ENCODE measurements around the gene SH3BGRL2.

SH3BGRL2 gene

DNA sequence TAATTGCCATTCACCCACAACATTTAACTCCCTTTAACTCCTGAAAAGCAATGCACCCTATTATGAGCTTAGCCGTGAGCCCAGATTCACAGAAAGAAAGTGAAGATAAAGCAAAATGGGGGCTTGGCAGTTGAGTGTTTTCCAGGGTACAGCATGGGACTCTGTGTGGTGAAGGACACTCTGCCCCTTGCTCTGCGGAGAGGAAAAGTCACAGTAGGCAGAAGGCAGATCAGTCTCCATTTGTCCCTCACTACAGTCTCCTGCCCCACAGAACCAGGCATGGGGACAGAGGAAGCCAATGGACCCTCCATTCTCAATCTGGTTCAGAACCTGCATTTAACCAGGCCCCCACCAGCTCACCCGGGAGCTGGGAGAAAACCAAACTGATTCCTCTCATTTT lies 30.8 kb upstream of the SH3BGRL2 start (continued):
- TF ChIP-seq ZNF518A (tag by site-specific recombination; conservative IDR thresholded peaks at IDR 0.05; ENCODE audit: low read depth) (no peak), ZNF571 (tag by site-specific recombination; IDR thresholded peaks at IDR 0.05) (no peak), ZNF660 (tag by site-specific recombination; IDR thresholded peaks at IDR 0.05) (no peak), ZNF133 (tag by site-specific recombination; IDR thresholded peaks at IDR 0.05) (no peak)
- TF ChIP-seq, protein P1, sequence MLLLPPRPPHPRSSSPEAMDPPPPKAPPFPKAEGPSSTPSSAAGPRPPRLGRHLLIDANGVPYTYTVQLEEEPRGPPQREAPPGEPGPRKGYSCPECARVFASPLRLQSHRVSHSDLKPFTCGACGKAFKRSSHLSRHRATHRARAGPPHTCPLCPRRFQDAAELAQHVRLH (tag by site-specific recombination; IDR thresholded peaks at IDR 0.05), result no peak

- CTCF ChIA-PET, result interaction anchor here (0.6 to 1.6 kb wide), 3 partner anchors 12 to 395 kb away, joined by 3 to 8 read pairs (median 5); no protein-coding TSS in a partner anchor
- Histone ChIP-seq H3K9me3 (ENCODE audit: control insufficient read depth, insufficient read depth, low read depth, low read length) (no peaks in the 10 kb centered on the region), H3K27ac (ENCODE audit: extremely low read depth, low read depth, low read length) (peak overlapping the region; percentile 35), H3K4me1 (ENCODE audit: control insufficient read depth, insufficient read depth, low read length) (peaks cover 19% of the 10 kb centered on the region), H3K36me3 (ENCODE audit: control insufficient read depth in 2 of 2, insufficient read depth in 1 of 2, low read length in 2 of 2) (no peaks in the 10 kb centered on the region), H3K4me3 (ENCODE audit: low read depth, low read length) (no peak overlapping the region)
- POLR2A ChIA-PET, result interaction anchor here (1.3 kb wide), 1 partner anchor 56 kb away, joined by 3 read pairs; no protein-coding TSS in a partner anchor
- peak; percentile 47; the same call in 1 of the 2 replicates for TF ChIP-seq SP7 (tag by site-specific recombination; IDR thresholded peaks at IDR 0.05)
- 0 out of 2 replicates have a peak, but pooled peaks have one; percentile 59 for TF ChIP-seq ZNF561 (tag by site-specific recombination; IDR thresholded peaks at IDR 0.05; ENCODE audit: borderline replicate concordance)
- TF ChIP-seq ZNF629 (tag by site-specific recombination; IDR thresholded peaks at IDR 0.05), result peak; percentile 64
- peak; percentile 60 for TF ChIP-seq ZEB2 (tag by site-specific recombination; IDR thresholded peaks at IDR 0.05)
- TF ChIP-seq BCL11A (tag by site-specific recombination; IDR thresholded peaks at IDR 0.05; ENCODE audit: low read depth), result 0 out of 2 replicates have a peak, but pooled peaks have one; percentile 47
- TF ChIP-seq, protein P1 (tag by site-specific recombination; IDR thresholded peaks at IDR 0.05), result peak; percentile 56; the same call in 1 of the 2 replicates
- peak; percentile 52; the same call in 1 of the 2 replicates for TF ChIP-seq ZNF18 (tag by site-specific recombination; IDR thresholded peaks at IDR 0.05)
- TF ChIP-seq, protein P2, sequence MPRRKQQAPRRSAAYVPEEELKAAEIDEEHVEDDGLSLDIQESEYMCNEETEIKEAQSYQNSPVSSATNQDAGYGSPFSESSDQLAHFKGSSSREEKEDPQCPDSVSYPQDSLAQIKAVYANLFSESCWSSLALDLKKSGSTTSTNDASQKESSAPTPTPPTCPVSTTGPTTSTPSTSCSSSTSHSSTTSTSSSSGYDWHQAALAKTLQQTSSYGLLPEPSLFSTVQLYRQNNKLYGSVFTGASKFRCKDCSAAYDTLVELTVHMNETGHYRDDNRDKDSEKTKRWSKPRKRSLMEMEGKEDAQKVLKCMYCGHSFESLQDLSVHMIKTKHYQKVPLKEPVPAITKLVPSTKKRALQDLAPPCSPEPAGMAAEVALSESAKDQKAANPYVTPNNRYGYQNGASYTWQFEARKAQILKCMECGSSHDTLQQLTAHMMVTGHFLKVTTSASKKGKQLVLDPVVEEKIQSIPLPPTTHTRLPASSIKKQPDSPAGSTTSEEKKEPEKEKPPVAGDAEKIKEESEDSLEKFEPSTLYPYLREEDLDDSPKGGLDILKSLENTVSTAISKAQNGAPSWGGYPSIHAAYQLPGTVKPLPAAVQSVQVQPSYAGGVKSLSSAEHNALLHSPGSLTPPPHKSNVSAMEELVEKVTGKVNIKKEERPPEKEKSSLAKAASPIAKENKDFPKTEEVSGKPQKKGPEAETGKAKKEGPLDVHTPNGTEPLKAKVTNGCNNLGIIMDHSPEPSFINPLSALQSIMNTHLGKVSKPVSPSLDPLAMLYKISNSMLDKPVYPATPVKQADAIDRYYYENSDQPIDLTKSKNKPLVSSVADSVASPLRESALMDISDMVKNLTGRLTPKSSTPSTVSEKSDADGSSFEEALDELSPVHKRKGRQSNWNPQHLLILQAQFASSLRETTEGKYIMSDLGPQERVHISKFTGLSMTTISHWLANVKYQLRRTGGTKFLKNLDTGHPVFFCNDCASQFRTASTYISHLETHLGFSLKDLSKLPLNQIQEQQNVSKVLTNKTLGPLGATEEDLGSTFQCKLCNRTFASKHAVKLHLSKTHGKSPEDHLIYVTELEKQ (tag by site-specific recombination; IDR thresholded peaks at IDR 0.05; ENCODE audit: borderline replicate concordance), result peak; percentile 85
- TF ChIP-seq ZFP69B (tag by site-specific recombination; IDR thresholded peaks at IDR 0.05), result 0 out of 2 replicates have a peak, but pooled peaks have one; percentile 39
- no peak for TF ChIP-seq KLF10 (tag by site-specific recombination; IDR thresholded peaks at IDR 0.05)
- 0 out of 2 replicates have a peak, but pooled peaks have one; percentile 39 for TF ChIP-seq ZNF610 (tag by site-specific recombination; IDR thresholded peaks at IDR 0.05; ENCODE audit: borderline replicate concordance)
- TF ChIP-seq ZNF791 (tag by site-specific recombination; IDR thresholded peaks at IDR 0.05), result no peak
- TF ChIP-seq IKZF3 (tag by site-specific recombination; IDR thresholded peaks at IDR 0.05), result peak; percentile 78
- peak; percentile 92 for TF ChIP-seq OSR2 (tag by site-specific recombination; IDR thresholded peaks at IDR 0.05)
- TF ChIP-seq FEZF1 (tag by site-specific recombination; IDR thresholded peaks at IDR 0.05), result peak; percentile 82
- TF ChIP-seq, protein P3, sequence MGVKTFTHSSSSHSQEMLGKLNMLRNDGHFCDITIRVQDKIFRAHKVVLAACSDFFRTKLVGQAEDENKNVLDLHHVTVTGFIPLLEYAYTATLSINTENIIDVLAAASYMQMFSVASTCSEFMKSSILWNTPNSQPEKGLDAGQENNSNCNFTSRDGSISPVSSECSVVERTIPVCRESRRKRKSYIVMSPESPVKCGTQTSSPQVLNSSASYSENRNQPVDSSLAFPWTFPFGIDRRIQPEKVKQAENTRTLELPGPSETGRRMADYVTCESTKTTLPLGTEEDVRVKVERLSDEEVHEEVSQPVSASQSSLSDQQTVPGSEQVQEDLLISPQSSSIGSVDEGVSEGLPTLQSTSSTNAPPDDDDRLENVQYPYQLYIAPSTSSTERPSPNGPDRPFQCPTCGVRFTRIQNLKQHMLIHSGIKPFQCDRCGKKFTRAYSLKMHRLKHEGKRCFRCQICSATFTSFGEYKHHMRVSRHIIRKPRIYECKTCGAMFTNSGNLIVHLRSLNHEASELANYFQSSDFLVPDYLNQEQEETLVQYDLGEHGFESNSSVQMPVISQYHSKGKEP (tag by site-specific recombination; IDR thresholded peaks at IDR 0.05), result 0 out of 2 replicates have a peak, but pooled peaks have one; percentile 71
- peak; percentile 98 for TF ChIP-seq GFI1B (tag by site-specific recombination; IDR thresholded peaks at IDR 0.05)
- peak; percentile 77 for TF ChIP-seq ZXDB (tag by site-specific recombination; IDR thresholded peaks at IDR 0.05)
Observed at GRCh38 chr6:79600812-79601609, 30.1 kb upstream of the SH3BGRL2 start.
